GM18520 (cell line): ENCODE measurements around the gene ZMYND15.

ENCODE experiments used
- ATAC-seq: cut with Tn5 transposase; IDR thresholded peaks from one replicate; pipeline ENCODE4 v1.9.1; 2021; ENCODE audit not compliant: unreplicated experiment

Gene ZMYND15

DNA sequence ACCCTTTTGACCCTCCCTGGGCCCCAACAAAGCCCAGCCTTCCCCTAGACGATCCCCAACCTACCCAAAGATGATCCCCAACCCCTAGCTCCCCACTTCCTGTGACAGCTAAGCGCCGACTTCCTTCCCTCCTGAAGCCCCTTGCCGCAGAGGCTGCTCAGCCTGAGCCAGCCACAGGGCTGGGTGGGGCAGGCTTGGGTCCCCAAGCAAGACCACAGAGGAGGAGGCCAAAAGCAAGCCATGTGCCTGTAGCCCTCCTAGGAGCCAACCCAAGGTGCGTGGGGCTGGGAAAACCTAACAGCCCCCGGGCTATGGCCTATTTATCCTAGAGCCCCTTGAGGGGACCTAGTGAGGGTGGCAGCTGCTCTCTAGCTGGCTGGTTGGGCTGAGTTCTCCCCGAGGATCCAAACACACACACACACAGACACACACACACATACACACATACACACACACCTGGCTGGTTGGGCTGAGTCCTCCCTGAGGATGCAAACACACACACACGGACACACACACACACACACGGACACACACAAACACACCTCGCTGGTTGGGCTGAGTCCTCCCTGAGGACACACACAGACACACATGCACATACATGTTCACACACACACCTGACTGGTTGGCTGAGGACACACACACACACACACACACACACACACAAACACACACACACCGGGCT is 24.4 kb upstream of the ZMYND15 start:
- no peak for ATAC-seq

DNA sequence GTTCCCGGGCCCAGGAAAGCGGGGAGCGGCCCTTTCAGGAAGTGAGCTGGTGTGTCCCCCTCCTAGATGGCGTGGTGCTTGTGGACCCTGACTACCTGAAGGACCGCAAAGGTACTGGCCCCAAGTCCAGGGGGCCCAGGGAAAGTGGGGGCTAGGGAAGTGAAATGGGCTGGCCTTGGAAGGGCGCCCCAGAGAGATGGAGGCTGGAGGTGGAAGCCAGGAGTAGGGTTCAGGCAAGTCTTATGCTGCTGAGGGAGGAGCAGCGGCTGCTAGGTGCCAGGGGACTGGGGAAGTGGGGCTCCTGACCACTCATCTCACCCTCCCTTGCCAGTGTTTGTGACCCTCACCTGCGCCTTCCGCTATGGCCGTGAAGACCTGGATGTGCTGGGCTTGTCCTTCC is 23.6 kb upstream of the ZMYND15 start:
- no peak for ATAC-seq

DNA sequence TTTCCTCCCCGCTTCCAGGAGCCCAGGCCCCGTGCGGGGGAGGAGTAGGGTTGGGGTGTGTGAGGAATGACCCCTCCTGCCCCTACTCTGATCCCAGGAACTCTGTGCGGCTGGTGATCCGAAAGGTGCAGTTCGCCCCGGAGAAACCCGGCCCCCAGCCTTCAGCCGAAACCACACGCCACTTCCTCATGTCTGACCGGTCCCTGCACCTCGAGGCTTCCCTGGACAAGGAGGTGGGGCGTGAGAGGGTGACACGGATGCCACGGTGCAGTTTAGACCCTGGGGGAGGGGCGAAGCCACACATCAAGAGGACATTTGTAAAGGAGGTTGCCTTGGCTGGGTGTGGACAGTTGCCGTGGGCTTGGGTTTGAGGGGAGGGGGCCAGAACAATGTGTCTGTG is 21.8 kb upstream of the ZMYND15 start:
- ATAC-seq: no peak

DNA sequence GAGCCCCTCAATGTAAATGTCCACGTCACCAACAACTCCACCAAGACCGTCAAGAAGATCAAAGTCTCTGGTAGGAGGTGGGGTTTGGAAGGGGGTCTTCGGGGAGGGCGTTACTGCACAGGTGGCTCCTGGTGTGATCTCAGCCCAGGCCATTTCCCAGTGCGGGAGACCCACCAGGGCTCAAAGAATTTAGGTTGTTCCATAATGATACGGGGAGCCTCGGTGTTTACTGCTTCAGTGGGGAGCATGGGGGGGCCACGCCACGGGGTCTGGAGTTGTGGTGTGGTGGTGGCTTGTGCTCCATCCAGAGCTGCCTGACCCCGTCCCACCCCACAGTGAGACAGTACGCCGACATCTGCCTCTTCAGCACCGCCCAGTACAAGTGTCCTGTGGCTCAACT is 21.4 kb upstream of the ZMYND15 start:
- ATAC-seq: no peak

DNA sequence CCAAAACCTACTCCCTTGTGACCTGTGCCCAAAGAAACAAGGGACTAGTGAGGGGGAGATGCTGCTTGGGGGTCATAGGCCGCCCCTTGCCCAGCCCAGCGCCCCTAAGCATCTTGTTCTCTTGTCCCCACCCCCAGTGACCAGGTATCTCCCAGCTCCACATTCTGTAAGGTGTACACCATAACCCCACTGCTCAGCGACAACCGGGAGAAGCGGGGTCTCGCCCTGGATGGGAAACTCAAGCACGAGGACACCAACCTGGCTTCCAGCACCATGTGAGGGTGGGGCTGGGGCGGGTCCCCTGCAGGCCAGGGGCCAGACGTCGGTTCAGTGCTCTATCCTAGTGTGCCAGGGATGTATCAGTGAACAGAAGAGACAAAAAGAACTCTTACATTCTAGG is 20.5 kb upstream of the ZMYND15 start:
- no peak for ATAC-seq

DNA sequence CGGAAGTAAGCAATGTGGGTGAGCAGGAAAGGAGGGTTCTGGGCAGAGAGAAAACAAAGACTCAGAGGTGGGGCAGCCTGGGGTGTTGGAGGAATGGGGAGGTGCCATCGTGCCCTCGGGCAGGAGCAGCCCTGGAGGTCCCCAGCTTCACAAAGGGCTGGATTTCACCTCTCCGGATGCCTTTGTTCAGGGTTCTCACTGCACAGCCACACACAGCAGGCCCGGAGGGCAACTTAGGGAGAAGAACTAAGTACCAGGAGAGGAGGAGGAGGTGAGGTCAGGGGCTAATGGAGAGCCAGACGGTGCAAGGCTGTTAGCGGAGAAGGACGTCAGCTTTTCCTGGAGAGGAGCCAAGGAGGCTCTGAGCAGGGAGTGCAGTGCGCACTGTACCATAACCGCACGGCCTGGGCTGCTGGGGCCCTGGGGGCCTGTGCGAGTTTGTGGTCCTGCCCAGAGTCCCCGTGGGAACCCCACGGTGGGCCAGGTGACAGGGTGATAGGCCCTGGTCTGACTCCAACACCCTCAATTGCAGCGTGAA is 19.9 kb upstream of the ZMYND15 start:
- ATAC-seq: no peak

DNA sequence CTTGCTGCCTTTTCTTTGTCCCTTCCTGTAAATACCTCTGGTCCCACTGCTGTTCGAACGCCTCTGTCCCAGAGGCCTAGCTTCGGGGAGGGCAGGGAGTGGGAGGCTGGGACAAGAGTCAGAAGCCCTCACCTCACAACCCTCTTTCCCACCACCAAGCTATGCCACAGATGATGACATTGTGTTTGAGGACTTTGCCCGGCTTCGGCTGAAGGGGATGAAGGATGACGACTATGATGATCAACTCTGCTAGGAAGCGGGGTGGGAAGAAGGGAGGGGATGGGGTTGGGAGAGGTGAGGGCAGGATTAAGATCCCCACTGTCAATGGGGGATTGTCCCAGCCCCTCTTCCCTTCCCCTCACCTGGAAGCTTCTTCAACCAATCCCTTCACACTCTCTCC is 18.8 kb upstream of the ZMYND15 start:
- no peak for ATAC-seq

DNA sequence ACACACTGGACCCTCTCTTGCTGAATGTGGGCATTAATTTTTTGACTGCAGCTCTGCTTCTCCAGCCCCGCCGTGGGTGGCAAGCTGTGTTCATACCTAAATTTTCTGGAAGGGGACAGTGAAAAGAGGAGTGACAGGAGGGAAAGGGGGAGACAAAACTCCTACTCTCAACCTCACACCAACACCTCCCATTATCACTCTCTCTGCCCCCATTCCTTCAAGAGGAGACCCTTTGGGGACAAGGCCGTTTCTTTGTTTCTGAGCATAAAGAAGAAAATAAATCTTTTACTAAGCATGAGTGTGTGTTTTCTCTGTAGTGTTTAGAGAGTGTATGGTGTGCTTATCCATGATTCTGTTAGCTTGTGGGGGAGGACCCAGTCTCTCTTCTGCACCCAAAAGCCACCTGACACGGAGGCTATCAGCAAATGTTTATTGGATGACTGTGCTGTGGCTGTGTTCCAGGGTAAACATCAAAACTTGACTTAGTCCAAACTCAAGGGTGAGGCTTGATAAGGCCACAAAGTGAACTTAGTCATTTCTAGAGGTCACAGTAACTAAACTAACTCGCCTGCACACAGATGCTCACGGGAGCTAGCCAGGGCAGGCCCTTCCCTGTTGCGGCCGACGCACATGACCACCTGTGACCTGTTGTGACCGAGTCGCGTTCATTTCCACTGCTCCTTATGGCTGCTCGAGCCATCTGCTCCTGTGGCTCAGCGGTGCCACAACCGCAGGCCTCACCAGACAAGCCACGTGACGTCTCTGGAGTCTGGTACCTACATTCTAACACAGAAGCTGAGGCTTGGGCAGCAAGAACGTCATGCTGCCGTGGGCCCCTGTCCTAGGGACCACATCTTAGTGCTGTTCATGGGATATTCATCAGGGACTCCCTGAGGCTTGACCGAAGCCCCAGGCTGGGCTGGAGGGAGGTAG is 18.2 kb upstream of the ZMYND15 start:
- ATAC-seq: no peak

DNA sequence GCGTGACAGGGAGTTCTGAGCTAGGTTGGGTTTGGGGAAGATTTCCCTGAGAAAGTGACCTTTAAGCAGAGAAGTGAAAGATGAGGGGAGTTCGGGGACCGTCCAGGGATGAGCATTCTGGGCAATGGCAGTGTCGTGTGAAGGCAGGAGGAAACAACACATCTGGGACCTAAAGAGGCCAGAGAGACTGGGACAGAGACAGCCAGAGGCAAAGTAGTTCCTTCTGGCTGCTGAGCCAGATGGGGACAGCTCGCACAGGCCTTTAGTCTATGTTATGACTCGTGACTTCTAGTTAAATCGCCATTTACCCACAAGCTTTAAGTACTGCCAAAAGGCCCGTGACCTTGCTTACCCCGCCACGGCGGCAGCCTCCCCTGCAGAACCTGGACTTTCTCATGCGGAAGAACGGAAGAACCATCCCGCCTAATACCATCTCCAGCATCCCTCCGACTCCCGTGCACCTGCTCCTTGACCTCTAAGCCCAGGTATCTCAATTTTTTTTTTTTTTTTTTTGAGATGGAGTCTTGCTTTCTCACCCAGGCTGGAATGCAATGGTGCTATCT is 16.9 kb upstream of the ZMYND15 start:
- no peak for ATAC-seq

DNA sequence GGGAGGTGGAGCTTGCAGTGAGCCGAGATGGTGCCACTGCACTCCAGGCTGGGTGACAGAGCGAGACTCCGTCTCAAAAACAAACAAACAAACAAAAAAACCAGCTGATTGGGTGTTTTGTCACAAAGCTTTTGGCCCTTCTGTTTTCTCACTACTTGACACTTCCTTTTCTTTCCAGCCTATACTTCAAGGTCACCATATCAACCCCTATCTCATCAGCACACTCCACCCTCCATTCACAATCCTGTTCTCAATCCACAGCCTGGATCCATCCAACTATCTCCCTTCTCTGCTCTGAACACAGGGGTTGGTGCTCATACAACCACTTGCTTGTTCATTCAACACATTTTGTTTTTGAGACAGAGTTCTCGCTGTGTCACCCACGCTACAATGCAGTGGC is 15.0 kb upstream of the ZMYND15 start:
- no peak for ATAC-seq

DNA sequence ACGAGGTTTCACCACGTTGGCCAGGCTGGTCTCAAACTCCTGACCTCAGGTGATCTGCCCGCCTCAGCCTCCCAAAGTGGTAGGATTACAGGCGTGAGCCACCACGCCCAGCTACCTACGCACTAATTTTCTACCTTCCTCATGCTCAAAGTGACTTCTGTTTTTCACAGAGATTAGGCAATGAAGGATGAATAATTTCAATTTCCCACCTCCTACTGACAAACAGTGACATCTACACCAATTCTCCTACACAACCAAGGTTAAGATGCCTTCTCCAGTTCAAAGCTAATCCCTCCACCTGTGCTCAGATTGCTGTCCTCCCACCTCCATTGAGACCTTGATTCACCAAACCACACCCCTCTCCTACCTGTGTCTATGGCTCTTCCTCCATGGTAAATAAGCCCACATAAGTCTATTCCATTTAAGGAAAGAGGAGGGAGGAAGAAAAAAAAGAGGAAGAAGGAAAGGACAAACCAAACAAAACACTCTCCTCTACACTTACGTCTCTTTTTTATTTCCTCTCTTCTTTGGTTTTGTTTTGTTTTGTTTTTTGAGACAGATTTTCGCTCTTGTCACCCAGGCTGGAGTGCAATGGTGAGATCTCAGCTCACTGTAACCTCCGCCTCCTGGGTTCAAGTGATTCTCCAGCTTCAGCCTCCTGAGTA is 13.9 kb upstream of the ZMYND15 start:
- no peak for ATAC-seq

DNA sequence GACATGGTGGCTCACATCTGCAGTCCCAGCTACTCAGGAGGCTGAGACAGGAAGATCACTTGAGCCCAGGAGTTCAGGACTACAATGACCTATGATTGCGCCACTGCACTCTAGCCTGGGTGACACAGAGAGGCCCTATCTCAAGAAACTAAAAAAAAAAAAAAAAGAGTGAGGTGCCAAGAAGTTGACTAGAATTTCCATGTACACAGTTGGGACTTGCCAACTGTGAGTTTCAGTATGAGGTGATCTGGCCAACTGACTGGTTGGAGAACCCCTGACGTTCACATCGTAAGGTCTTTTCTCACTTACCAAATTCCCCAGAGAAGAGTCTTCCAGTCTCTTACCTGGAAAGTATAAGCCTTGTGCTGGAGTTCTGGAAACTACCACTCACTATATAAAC is 11.5 kb upstream of the ZMYND15 start:
- no peak for ATAC-seq

DNA sequence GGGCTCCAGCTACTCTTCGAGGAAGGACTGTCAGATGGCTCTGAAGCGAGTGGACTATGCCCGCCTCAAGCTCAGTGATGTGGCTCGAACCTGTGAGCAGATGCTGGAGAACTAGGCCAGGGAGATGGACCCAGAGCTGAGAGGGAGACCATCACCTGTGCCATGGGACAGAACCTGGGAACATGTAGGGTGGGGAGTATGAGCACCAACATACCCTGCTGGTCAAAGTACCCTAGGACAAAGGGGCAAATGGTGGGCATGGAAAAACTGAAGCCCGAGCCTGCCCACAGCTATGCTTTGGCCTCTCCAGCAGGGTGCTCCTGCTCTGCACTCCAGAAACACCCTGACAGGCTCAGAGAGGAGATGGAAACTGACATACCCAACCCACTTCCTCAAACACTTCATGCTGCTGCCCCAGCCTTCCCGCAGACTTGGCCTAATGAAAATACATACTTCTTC is 6.5 kb upstream of the ZMYND15 start:
- no peak for ATAC-seq

DNA sequence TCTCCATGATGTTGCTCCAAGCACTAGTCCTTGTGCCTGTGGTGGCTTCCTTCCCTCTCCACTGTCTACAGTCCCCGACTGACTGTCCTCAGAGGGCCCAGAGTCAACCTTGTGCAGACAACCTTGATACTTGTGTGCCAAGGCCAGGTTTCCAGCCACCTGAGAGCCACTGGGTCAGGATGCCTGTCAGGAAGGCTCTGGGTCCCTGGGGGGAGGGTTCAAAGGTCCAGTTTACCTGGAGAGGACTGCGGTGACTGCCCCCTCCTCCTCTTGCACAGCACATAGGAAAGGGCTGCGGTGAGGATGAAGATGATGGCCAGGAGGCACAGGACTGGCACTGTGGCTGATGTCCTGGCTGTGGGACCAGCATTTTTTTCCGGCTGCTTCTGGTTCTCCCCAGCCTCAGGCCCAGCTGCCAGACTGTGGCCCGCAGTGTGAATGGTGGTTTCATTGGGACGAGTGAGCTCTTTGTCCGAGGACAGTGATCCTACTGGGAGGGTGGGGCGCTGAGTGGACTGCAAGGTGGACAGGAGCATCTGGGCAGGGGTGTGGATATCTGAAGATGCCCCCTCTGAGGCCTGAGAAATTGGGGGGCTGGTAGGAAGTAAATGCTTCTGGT is 4.7 kb upstream of the ZMYND15 start:
- ATAC-seq: no peak

DNA sequence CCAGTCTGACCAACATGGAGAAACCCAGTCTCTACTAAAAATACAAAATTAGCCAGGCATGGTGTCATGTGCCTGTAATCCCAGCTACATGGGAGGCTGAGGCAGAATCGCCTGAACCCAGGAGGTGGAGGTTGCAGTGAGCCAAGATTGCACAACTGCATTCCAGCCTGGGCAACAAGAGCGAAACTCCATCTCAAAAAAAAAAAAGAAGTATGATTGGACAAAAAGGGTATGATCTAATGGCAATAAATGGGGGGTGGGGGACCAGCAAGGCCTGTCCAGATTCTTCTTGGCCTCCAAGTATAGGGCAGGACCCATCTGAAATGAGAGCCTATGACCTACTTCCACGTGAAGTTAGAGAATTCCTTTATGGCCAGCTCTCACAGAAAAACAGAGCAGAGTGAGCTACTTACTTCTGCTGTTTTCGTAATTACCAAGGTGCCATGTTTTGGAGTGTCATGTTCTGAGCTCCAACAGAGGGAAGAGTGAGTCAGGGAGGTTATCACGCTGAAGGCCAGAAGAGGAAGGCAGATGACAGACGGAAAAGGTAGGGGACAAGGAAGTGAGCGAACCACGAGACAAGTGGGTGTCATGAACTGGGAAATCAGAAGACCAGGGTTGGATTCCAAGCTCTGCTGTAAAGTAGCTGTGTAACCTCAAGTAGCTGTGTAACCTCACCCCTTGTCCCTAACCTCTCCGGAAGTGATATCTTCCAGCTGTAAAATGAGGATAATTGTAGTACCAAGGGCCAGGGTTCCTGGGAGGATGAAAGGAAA is 3.6 kb upstream of the ZMYND15 start:
- no peak for ATAC-seq

DNA sequence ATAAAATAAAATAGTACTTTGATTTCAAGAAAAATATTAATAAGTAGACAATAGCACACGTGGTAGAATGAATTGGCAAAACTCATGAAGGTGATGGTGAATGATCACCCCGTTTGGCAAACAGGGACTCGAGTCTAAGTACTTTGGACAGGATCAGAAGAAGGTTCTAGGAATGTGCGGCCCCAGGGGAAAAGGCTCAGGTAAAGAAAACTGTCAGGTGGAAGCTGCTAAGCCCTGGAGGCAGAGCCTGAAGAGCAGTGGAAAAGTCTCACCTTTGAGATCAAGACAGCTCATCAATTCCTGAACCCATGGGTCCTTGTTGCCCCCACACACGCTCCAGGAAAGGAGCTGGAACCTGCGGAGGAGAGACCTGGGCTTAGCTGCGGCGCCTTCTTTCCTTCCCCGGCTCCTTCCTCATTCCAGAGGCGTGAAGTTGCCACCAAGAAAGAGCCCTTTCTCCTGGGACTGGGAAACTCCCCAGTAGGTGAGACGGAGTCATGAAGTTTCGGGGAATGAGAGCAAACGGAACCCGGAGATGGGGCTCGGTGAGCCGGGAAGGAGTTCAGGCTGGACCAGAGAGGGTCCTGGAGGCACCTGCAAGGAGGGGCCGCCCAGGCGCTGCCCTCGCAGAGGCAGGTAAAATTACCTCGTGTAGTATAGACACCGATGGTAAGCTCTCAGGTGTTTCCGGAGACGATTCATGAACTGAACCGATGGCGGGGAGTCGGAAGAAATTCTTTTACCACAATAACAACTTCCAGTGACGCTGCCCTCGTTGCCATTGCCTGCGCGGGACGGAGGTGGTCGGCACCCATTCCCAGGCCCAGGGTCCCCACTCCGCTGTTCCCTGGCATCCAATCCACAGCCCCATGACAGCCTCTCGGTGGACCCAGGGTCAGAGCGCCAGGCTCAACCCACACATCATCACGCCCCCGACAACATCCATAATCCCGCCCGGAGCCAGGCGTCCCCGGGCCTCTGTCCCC is 1.2 kb upstream of the ZMYND15 start:
- ATAC-seq: no peak

DNA sequence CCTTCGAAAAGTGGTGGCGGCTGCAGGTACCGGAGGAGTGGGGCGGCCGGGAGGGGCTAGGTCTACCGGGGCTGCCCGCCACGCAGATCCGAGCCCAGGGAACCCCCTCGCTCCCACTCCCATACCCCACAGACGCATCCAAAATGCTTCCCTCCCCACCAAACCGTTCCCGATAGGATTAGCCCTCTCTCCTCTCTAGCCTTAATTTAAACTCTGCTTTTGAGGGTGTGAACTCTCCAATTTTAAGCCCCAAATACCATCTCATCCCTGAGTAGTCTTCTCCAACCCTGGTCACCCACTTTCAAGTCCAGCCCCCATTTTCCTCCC is 355 bp downstream of the ZMYND15 start:
- ATAC-seq: no peak

DNA sequence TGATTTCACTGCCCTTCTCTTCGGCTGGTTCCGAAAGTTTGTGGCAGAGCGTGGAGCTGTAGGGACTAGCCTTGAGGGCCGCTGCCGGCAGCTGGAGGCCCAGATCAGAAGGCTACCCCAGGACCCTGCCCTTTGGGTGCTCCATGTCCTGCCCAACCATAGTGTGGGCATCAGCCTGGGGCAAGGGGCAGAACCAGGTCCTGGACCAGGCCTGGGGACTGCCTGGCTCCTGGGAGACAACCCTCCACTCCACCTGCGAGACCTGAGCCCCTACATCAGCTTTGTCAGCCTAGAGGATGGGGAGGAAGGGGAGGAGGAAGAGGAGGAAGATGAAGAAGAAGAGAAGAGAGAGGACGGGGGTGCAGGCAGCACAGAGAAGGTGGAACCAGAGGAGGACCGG is 951 bp downstream of the ZMYND15 start:
- ATAC-seq: no peak

DNA sequence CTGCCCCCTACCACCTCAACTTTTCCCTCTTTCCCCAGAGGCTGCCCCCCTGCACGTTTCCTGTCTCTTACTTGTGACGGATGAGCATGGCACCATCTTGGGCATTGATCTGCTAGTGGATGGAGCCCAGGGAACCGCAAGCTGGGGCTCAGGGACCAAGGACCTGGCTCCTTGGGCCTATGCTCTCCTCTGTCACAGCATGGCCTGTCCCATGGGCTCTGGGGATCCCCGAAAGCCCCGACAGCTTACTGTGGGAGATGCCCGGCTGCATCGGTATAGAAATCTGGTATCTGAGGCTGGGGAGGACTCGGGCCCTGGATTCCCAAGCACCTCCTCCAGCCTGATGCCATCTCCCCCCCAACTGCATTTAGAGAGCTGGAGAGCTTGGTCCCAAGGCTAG is 1.9 kb downstream of the ZMYND15 start:
- ATAC-seq: no peak
